NCI-H510A (cell line): ENCODE results near the gene RPS5.
"Not testable (repeated sequence)": the region's sequence is repeated elsewhere in the genome, so short reads cannot be mapped to it uniquely, and the experiment has no call there.

Experiments used
- DNase-seq: peaks from one replicate; lab custom pipeline; 2025; lab: John Stamatoyannopoulos, UW

RPS5 gene

GRCh38 chr19:58385313-58385890 lies 1.7 kb upstream of the RPS5 start:
- no peak for DNase-seq

GRCh38 chr19:58385891-58386575 lies 1.0 kb upstream of the RPS5 start:
- no peak for DNase-seq

GRCh38 chr19:58387338-58388174 lies 487 bp downstream of the RPS5 start:
- DNase-seq = no peak

GRCh38 chr19:58388175-58388526 lies 1.1 kb downstream of the RPS5 start:
- no peak for DNase-seq

- no peak for DNase-seq
Observed at GRCh38 chr19:58392945-58393724, 6.1 kb downstream of the RPS5 start.

GRCh38 chr19:58393725-58394033 lies 6.6 kb downstream of the RPS5 start:
- DNase-seq = no peak

- DNase-seq = no peak
Observed at GRCh38 chr19:58394821-58395219, 7.8 kb downstream of the RPS5 start.

GRCh38 chr19:58395220-58395978 lies 8.3 kb downstream of the RPS5 start, which contains the start of gene RNF225:
TSS of gene RNF225 (plus strand) at chr19:58395656. CDS start at chr19:58396090, 434 bp downstream.
- DNase-seq = no peak

GRCh38 chr19:58395979-58396627 lies 9.0 kb downstream of the RPS5 start:
- DNase-seq = no peak

GRCh38 chr19:58396691-58397532 lies 9.8 kb downstream of the RPS5 start:
- no peak for DNase-seq

GRCh38 chr19:58397533-58398037 lies 10.5 kb downstream of the RPS5 start:
- DNase-seq = no peak

GRCh38 chr19:58398087-58398486 lies 11.0 kb downstream of the RPS5 start:
- no peak for DNase-seq

- no peak for DNase-seq
Observed at GRCh38 chr19:58398545-58398944, 11.5 kb downstream of the RPS5 start.

GRCh38 chr19:58399903-58400302 lies 12.8 kb downstream of the RPS5 start:
- no peak for DNase-seq

GRCh38 chr19:58400316-58400915 lies 13.3 kb downstream of the RPS5 start:
- no peak for DNase-seq

GRCh38 chr19:58400916-58401839 lies 14.1 kb downstream of the RPS5 start:
- peak; percentile 98 for DNase-seq

- no peak for DNase-seq
Observed at GRCh38 chr19:58401840-58402421, 14.9 kb downstream of the RPS5 start.

GRCh38 chr19:58403920-58404478 lies 16.9 kb downstream of the RPS5 start:
- not testable (repeated sequence) for DNase-seq
